Measurements from ENCODE around the gene XRCC3. TPM values are rescaled to one million over a fixed set of nuclear protein-coding genes. Genes with fewer than 3 reads are reported as not detected.

The XRCC3 gene
- total and polyA plus RNA-seq, 2 experiments from 2014 or later: 20.4 to 72.9 TPM

DNA sequence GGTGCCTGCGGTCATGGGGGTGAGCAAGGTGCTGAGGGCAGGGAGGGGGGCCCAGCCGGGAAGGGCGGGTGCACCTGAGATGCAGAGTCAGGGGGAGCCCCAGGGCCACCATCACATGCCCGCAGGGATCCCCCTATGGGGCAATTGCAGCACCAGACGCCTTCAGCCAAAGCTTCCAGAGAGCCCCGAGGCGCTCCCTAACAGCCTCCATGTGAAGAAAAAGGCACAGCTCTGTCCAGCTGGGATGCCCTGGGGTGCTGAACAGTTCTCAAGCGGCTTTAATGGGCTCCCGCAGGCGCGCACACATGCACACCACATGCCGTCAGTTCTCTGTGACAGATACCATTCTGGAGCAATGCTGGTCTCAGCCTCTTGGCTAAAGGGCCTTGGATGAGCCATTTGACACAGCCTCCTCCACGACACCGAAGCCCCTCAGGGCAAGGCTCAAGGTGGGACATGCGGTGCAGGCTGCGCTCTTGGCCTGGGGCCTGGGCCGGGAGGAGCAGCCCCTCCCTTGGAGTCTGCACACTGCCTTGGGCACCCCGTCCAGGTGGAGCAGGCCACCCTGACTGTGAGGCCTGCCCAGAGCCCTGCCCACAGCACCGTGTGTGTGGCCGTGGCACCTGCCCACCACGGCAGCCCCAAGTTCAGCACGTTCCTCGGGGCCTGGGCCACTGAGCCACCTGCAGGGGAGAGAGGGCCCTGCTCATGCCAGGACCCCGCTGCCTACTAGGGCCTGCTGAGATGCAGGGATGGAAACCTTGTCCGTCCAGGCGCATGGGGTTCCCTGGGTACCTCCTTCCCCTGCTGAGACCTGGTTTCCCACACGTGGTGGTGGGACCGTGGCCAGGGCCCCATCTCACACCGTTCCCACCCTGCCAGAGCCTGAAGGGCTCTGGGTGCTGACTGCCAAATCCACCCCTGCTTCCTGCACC lies 7.7 kb downstream of the XRCC3 start:
- H3F3A ChIP-seq (replicated peaks; ENCODE audit: low read depth): peaks cover 16% of the 10 kb centered on the region
- no peak overlapping the region for H3K27ac ChIP-seq (ENCODE audit: low read depth)
- H3K79me2 ChIP-seq (replicated peaks; ENCODE audit: insufficient read depth): no peaks in the 10 kb centered on the region
- peaks cover 8% of the 10 kb centered on the region for H3K4me1 ChIP-seq (ENCODE audit: insufficient read depth)
- Mint-ChIP-seq H3K36me3 (ENCODE audit: low read depth) (peaks cover 56% of the 10 kb centered on the region), H3K4me3 (no peak overlapping the region), H3K27me3 (ENCODE audit: insufficient read depth, low read depth, poor library complexity) (peaks cover 24% of the 10 kb centered on the region), H3K4me1 (peaks cover 23% of the 10 kb centered on the region), H3K27ac (no peak overlapping the region), H3K9me3 (no peaks in the 10 kb centered on the region)
- H3K36me3 ChIP-seq (ENCODE audit: insufficient read depth): 0 out of 2 replicates have a peak, but pooled peaks cover 5% of the 10 kb centered on the region
- DNase-seq (ENCODE audit: low spot score) (no peak), ATAC-seq (no peak)
- TF ChIP-seq ZNF331 (CRISPR knock-in tag; IDR thresholded peaks at IDR 0.05; ENCODE audit: low read depth): no peak
- TF ChIP-seq STAT1 (IDR thresholded peaks at IDR 0.05; ENCODE audit: unreplicated experiment): no peak
- TF ChIP-seq, protein P1, sequence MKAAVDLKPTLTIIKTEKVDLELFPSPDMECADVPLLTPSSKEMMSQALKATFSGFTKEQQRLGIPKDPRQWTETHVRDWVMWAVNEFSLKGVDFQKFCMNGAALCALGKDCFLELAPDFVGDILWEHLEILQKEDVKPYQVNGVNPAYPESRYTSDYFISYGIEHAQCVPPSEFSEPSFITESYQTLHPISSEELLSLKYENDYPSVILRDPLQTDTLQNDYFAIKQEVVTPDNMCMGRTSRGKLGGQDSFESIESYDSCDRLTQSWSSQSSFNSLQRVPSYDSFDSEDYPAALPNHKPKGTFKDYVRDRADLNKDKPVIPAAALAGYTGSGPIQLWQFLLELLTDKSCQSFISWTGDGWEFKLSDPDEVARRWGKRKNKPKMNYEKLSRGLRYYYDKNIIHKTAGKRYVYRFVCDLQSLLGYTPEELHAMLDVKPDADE (IDR thresholded peaks at IDR 0.05): no peak
- no peak for TF ChIP-seq JUNB (IDR thresholded peaks at IDR 0.05; ENCODE audit: unreplicated experiment)
- no peak for TF ChIP-seq EZH2phosphoT487 (IDR thresholded peaks at IDR 0.05; ENCODE audit: unreplicated experiment)
- TF ChIP-seq, protein P2, sequence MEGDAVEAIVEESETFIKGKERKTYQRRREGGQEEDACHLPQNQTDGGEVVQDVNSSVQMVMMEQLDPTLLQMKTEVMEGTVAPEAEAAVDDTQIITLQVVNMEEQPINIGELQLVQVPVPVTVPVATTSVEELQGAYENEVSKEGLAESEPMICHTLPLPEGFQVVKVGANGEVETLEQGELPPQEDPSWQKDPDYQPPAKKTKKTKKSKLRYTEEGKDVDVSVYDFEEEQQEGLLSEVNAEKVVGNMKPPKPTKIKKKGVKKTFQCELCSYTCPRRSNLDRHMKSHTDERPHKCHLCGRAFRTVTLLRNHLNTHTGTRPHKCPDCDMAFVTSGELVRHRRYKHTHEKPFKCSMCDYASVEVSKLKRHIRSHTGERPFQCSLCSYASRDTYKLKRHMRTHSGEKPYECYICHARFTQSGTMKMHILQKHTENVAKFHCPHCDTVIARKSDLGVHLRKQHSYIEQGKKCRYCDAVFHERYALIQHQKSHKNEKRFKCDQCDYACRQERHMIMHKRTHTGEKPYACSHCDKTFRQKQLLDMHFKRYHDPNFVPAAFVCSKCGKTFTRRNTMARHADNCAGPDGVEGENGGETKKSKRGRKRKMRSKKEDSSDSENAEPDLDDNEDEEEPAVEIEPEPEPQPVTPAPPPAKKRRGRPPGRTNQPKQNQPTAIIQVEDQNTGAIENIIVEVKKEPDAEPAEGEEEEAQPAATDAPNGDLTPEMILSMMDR (conservative IDR thresholded peaks at IDR 0.05; ENCODE audit: low read depth in 2 of 2): no peak
- TF ChIP-seq ZNF462 (CRISPR knock-in tag; IDR thresholded peaks at IDR 0.05): no peak
- TF ChIP-seq, protein P3, sequence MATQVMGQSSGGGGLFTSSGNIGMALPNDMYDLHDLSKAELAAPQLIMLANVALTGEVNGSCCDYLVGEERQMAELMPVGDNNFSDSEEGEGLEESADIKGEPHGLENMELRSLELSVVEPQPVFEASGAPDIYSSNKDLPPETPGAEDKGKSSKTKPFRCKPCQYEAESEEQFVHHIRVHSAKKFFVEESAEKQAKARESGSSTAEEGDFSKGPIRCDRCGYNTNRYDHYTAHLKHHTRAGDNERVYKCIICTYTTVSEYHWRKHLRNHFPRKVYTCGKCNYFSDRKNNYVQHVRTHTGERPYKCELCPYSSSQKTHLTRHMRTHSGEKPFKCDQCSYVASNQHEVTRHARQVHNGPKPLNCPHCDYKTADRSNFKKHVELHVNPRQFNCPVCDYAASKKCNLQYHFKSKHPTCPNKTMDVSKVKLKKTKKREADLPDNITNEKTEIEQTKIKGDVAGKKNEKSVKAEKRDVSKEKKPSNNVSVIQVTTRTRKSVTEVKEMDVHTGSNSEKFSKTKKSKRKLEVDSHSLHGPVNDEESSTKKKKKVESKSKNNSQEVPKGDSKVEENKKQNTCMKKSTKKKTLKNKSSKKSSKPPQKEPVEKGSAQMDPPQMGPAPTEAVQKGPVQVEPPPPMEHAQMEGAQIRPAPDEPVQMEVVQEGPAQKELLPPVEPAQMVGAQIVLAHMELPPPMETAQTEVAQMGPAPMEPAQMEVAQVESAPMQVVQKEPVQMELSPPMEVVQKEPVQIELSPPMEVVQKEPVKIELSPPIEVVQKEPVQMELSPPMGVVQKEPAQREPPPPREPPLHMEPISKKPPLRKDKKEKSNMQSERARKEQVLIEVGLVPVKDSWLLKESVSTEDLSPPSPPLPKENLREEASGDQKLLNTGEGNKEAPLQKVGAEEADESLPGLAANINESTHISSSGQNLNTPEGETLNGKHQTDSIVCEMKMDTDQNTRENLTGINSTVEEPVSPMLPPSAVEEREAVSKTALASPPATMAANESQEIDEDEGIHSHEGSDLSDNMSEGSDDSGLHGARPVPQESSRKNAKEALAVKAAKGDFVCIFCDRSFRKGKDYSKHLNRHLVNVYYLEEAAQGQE (IDR thresholded peaks at IDR 0.05; ENCODE audit: unreplicated experiment): no peak
- no peak for TF ChIP-seq NANOG (IDR thresholded peaks at IDR 0.05; ENCODE audit: borderline replicate concordance)
- no peak for TF ChIP-seq EZH2 (IDR thresholded peaks at IDR 0.05; ENCODE audit: low read depth, unreplicated experiment)
- TF ChIP-seq ZNF114 (CRISPR knock-in tag; IDR thresholded peaks at IDR 0.05): no peak
- no peak; the same call in 1 of the 2 replicates for TF ChIP-seq POLR2AphosphoS5 (IDR thresholded peaks at IDR 0.05; ENCODE audit: low read depth)
- no peak for TF ChIP-seq CREB1 (CRISPR knock-in tag; IDR thresholded peaks at IDR 0.05; ENCODE audit: low read depth)
- peaks cover 18% of the 10 kb centered on the region for H4K20me1 ChIP-seq (replicated peaks; ENCODE audit: insufficient read depth)
- no peak overlapping the region for H3K4me2 ChIP-seq
- H3K27me3 ChIP-seq (ENCODE audit: insufficient read depth): no peaks in the 10 kb centered on the region
- no peak overlapping the region for H3K4me3 ChIP-seq
- no peaks in the 10 kb centered on the region for H3K9me2 ChIP-seq (ENCODE audit: insufficient read depth)
- H2AFZ ChIP-seq: no peak overlapping the region

All from GM23338 (cell line).